AG09319 (cell line): ENCODE data around the gene FAM78B.

ENCODE experiments used
- DNase-seq: peaks from one replicate; pipeline ENCODE4 v3.0.0-alpha.2; 2010; ENCODE audit warnings: low read depth; ENCODE audit errors: extremely low read depth
- TF ChIP-seq, protein P1 (sequence below): IDR thresholded peaks from 2 replicates; pipeline ENCODE4 v1.5.1; 2011; ENCODE audit warnings: low read depth, mild to moderate bottlenecking, inconsistent platforms, low read length, moderate library complexity

Gene FAM78B

DNA sequence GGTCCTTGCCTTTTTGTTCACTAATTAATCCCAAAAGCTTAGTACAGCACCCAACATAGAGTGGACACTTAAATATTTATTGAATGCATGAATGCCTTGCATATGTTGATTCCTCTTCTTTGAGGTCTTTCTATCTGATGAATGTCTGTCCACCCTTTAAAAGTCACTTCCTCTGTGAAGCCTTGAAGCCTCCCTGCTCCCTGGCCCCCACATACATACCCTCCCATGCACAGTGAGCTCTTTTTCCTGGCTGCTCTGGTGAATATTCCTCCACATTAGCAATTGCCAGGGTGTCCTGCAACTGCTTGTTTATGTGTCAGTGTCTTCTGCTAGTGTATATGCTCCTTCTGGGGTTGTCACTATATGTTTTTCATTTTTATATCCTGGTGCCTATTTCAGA lies 8.2 kb upstream of the FAM78B start:
- TF ChIP-seq, protein P1, sequence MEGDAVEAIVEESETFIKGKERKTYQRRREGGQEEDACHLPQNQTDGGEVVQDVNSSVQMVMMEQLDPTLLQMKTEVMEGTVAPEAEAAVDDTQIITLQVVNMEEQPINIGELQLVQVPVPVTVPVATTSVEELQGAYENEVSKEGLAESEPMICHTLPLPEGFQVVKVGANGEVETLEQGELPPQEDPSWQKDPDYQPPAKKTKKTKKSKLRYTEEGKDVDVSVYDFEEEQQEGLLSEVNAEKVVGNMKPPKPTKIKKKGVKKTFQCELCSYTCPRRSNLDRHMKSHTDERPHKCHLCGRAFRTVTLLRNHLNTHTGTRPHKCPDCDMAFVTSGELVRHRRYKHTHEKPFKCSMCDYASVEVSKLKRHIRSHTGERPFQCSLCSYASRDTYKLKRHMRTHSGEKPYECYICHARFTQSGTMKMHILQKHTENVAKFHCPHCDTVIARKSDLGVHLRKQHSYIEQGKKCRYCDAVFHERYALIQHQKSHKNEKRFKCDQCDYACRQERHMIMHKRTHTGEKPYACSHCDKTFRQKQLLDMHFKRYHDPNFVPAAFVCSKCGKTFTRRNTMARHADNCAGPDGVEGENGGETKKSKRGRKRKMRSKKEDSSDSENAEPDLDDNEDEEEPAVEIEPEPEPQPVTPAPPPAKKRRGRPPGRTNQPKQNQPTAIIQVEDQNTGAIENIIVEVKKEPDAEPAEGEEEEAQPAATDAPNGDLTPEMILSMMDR: no peak
- DNase-seq: no peak

DNA sequence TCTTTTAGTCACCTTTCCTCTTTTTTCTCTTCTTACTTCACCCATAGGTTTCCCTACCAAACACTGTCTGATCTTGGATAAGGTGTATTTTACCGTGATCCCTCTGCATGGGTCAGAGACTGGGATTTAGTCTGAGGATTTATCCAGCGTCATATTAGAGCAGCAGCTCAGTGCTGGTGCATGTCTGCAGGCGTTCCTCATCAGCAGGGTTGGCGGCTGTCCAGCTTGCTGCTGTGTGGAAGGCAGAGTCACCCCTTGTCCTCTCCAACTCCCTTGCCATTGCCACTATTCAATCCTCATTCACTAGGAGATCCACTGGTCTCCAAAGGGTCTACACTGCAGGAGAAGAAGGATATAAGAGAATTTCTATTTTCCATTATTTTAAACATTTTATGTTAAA lies 7.3 kb upstream of the FAM78B start:
- DNase-seq: no peak
- TF ChIP-seq, protein P1: no peak

DNA sequence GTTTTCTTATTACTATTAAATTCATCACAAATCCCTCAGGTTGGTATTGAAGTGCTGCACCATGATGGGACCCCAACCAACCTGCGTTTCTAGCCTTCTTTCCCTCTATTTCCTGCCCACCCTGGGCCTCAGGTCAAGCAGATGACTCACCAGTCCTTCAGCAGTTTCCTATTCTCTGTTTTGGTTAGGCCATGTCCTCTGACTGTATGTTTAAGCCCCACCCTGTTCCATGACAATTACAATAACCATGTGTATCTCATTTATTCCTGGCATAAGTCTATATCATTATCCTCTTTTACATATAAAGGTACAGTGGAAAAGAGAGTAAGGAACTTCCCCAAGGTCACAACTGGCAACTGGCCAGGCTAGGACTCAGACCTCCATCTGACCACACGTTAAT lies 5.3 kb upstream of the FAM78B start:
- DNase-seq: no peak
- TF ChIP-seq, protein P1: no peak

DNA sequence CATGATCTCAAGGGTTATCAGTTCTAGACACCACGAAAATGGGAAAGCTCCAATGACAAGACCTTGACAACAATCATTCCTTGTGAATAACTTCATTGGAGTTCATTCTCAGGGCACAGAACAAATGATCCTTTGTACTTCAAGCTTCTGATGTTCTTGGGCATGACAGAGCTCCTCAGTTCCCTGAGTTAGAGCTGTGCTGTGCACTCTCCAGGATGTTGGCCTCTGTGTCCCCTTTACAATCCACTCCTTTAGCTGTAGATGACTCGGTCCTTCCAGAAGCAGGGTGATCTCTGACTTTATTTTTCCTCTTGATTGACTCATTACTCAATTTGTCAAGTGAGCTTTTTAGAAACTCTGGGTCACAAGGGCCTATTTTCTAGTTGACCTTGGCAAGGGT lies 3.9 kb upstream of the FAM78B start:
- DNase-seq: no peak
- TF ChIP-seq, protein P1: no peak

DNA sequence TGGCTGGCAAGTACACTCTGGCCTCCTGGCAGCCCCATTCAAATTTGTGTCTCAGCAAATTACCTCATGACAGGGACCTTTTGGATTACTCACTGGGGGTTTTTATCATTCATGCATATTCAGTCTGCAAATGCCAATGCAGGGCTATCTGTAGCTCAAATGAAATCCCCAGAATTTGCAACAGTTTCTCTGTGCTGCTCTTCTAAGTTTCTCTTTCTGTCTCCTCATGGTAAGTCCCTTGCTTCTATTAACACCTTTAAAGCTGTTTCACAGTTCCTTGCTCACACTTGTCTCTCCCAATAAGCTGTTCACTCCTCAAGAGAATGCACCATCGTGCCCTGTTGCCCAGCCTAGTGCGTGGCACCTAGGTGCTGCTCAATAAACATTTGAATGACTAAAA lies 3.3 kb upstream of the FAM78B start:
- TF ChIP-seq, protein P1: no peak
- no peak for DNase-seq

DNA sequence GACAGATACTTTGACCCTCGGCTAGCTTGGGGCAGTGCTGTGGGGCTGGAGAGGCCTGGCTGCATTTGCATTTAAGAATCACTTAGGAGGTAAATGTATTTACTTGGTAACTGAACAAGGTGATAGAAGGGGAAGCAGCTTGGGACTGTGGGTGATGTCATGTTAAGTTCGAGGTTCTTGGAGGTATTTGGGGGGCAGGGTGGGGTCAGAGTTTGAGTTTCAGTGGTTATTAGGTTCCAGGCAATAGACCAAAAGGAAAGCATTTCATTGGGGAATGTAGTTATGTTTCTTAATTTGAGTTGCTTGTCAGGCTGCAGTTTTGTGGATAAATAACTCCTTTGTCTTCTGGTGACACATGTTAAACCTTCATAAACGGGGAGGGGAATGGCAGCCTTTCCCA lies 2.4 kb upstream of the FAM78B start:
- TF ChIP-seq, protein P1: no peak
- DNase-seq: no peak

DNA sequence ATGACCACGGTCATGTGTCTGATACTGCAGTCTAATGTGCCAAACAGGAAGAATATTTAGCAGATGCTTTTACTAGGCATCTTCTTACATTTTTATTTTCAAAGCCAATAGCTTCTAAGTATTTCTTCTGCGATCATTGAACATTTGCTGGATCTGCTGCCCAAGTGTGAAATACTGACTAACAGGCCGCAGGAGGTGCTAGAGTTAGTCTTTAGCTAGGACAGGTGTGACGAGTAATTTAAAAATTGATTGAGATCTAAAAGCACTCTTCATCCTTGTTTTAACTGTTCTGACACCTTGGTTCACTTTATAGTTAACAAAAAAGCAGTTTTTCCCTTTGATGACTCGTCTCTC lies 748 bp upstream of the FAM78B start:
- TF ChIP-seq, protein P1: no peak
- no peak for DNase-seq
